ENCODE data around the gene PHF12.
"Not testable (repeated sequence)": the region's sequence is repeated elsewhere in the genome, so short reads cannot be mapped to it uniquely, and the experiment has no call there.

Gene PHF12

DNA sequence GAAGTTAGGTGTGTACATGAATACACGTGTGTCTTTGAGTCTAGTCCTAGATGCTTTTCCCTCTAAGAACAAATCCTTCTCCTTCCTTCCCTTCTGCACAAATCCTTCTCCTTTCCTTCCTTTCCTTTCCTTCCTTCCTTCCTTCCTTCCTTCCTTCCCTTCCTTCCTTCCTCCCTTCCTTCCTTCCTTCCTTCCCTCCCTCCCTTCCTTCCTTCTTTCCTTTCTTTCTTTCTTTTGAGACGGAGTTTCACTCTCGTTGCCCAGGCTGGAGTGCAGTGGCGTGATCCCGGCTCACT lies 47.8 kb downstream of the PHF12 start:
- not testable (repeated sequence) for DNase-seq (ENCODE audit: low read depth in 3 of 3)

DNA sequence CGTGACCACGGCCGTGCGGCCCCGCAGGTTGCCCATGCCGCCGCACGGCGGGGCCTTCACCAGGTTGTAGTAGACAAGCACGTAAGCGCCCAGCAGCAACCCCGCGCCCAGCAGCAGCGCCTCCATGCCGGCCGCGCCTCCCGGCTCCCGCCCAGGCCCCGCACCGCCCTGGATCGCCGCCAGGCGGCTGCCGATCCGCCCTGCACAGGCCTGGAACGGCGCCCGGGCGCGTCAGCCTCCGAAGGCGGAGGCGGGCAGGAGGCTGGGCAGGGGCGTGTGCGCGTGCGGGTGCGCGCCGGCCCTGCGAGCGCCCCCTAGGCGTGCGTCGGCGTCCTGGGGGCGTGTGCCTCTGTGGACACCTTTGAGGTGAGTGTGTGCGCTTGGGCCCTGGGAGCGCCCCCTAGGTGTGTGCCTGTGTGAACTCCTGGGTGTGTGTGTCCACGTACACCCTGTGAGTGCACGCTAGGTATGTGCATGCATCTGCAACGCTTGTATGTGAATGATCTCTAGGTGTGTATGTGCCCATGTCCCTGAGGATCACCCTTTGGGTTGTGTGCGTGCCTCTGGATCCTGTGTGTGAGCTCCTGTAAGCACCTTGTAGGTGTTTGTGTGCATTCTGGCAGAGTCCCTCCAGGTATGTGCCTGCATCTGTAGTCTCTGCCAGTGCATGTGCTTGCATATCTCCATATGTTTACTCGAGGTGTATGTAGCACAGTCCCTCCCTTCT lies 48.3 kb downstream of the PHF12 start, which contains the start of gene DHRS13:
TSS of gene DHRS13 (minus strand) at position 261 of the 727 bp plus-strand sequence. CDS start at position 126, 135 bp downstream.
- peak; percentile 86 to 92 (median 92) for DNase-seq (ENCODE audit: low read depth in 3 of 3)

DNA sequence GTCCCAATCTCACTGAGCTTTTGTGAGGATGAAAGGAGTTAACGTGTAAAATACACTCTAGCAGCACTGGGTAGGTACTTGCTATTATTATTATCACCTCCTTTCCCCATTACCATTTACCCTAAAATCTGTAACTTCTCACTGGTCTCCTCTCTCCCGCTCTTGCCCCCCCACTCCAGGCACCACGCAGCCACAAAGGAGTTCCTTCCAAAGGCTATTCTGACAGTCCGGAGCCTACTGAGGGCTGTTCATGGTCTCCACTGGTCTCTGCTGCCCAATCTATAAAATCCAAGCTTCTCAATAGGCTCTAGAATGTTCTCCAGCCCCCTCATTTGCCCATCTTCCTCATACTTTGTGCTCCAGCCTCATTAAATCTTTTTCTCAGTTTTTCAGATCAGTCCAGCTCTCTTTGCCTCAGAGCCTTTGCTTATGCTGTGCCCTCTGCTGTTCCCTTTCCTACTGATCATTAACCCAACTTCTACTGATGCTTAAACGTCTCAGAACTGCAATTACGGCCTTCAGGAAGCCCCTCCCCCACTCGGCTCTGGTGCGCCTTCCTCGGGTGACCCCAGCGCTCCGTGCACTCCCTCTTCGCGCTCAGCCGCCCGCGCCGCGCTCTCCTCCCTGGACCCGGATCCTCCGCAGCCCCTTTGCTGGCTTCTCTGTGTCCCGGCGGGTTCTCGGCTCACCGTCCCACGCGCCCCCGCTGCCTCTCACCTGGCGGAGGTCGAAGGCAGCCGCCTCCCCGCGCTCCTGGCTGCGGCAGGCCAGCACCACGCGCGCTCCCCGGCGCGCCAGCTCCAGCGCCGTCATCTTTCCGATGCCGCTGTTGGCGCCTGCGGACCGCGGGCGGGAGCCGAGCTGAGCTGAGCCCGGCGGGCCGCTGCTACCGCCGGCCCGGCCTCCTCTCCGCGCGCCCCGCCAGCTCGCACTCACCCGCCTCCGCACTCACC lies 49.2 kb downstream of the PHF12 start:
- DNase-seq (ENCODE audit: low read depth in 3 of 3), result peak in 1 of 3 donors; percentile 47

DNA sequence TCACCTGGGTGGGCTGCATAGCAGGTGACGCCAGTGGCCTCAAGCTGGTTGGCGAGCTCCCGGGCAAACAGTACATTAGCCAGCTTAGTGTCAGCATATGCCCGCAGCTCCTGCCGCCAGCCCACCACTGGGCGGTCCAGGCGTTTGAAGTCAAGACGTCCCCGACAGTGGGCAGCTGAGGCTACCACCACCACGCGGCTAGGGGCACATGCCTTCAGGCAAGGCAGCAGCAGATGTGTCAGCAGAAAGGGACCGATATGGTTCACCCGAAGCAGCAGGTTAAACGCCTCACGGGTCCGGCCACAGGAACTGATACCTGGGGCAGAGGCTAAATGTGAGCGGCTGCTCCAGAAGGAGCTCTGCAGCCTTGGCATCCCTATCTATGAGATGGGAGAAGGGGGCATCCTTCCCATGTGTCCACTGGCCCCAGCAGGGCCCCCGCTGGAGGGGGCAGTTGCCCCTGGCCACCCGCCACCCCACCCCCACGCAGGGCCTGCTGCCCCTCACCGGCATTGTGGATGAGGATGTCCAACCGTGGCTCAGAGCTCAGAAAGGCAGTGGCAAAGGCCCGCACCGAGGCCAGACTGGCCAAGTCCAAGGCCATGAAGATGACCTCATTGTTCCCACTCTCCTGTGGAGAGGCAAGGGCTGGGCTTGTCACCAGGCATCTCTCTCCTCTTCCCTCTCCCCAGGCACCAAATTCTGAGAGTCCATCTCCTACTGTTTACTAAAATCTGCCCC lies 50.2 kb downstream of the PHF12 start:
- DNase-seq (ENCODE audit: low read depth in 3 of 3), result no peak

DNA sequence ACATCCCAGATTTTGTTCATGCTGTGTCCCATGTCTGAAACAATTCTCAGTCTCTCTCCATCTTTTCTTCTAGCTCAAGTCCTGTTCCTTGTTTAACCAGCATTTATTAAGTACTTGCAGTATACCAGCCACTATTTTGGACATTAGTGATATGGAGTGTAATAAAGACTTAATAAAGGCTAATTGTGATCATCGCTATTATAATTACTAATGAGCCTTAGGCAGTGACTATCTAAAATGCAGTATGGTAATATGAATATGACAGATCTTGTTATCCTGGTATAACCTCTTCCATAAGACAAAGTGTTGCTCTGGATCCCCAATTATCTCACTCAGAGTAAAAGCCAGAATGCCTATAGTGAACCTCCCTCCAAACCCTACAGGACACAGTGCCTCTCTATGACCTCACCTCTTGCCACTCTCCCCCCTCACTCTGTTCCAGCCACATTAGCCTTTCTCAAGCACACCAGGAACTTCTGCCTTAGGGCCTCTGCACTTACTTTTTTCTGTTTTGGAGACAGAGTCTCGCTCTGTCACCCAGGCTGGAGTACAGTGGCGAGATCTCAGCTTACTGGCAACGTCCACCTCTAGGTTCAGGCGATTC lies 52.0 kb downstream of the PHF12 start:
- no peak for DNase-seq (ENCODE audit: low read depth in 3 of 3)

DNA sequence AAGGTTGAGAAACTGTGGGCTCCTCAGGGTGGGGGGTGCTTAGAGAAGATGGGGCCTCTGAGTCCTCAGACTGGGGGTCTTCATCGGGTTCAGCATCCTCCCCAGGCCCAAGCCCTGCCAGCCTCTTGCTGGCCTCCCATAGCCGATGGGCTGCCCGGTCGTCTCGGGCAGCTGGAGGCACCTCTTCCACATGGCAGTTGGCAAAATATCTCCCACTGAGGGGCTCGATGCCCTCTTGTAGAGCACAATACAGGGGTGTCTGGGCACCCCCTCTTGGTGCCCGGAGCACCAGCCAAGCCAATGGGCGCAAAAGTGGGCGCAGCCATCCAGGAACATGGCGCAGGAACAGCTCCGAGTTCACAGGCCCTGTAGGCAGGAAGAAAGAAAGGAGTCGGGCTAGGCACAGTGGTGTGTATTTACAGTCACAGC lies 52.8 kb downstream of the PHF12 start:
- DNase-seq (ENCODE audit: low read depth in 3 of 3), result no peak

DNA sequence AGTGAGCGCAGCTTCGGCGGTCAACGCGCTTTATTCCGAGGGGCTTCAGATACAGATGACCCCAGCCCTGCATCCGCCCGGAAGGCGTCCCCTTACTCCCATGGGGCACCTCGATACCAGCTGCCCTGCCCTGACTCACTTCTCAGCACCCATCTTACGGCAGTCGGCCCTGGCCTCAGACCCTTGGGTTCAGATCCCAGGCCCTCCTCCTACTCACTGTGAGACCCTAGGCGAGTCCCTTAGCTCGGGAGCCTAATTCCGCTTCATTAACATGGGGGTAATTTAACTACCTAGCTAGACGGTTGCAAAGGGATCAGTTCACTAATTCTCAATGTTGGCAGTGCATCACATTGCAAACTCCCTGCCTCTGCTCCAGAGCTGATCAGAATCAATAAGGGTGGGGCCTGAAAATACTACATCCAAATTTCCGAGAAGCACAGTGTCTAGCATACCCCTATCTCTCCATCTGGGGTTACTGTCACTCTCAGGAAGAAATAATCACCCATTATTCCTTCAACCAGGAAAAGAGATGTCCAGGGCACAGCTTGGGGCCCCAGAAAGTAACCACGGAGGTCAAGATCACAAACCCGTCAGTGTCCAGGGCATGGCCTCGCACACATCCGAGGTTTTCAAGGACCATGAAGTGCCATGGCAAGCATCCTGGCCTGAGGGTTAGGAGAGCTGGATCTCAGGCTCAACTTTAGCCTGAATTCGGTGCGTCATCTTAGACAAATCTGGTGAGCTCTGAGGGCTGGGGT lies 53.4 kb downstream of the PHF12 start:
- no peak for DNase-seq (ENCODE audit: low read depth in 3 of 3)

DNA sequence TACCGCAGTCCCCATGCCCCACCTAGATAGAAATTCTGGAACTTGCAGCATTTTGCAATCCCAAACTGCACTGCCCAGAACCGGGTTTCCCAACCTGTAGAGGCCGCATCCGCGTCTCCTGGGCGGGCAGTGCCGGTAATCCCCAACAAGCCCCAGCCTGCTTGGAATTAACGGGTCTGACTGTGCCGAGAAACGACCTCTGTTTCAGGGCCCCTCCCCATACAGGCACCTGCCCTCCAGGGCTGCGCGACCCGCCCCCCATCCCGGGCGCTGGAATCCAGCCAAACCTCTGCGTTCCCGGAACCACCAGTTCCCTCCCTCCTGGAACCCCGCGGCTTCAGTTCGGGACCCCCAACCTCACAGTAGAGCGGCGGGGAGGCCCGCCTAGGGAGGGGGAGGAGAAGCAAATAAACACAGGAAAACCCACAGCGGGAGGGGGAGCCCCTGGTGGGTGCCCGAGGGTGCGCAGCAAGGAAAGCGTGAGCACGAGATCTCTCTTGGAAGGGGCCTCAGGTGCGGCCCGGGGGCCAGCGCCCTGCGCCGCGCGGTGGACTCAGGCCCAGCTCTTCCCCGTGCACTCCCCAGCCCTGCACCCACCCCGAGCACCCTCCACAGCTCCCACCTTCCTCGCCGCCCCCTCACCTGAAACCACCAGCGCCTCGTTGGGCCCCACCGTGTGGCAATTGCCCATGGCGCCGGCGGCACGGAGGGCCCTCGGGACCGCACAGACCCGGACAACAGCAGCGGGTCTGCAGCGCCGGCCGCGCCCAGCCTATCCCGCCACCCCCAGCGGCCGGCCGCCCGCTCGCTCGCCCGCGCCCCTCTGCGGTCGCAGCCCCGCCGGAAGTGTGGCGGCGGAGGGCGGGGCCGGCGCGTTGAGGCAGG lies 54.2 kb downstream of the PHF12 start, which contains the start of gene FLOT2:
TSS of gene FLOT2 (minus strand) at position 850 of the 885 bp plus-strand sequence. CDS start at position 691, 159 bp downstream.
- peak; percentile 27 to 51 (median 44) for DNase-seq (ENCODE audit: low read depth in 3 of 3)

DNA sequence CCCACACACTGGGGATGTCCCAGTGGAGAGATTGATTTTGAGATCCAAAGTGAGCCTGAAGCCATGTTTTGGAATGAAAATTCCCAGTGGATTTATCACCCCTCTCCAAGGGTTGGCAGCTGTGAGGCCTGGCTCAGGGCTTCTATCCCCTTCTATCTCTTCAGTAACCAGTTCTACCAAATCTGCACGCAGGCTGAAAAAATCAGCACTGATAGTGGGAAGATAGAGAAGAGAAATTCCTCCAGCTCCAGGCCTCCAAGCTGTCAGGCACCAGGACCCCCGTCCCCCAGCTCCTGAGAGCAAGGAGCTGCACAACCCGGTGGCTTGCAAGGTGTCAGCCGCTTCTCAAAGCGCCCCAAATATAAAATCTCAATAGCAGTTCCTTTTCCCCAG lies 54.8 kb downstream of the PHF12 start:
- no peak for DNase-seq (ENCODE audit: low read depth in 3 of 3)

DNA sequence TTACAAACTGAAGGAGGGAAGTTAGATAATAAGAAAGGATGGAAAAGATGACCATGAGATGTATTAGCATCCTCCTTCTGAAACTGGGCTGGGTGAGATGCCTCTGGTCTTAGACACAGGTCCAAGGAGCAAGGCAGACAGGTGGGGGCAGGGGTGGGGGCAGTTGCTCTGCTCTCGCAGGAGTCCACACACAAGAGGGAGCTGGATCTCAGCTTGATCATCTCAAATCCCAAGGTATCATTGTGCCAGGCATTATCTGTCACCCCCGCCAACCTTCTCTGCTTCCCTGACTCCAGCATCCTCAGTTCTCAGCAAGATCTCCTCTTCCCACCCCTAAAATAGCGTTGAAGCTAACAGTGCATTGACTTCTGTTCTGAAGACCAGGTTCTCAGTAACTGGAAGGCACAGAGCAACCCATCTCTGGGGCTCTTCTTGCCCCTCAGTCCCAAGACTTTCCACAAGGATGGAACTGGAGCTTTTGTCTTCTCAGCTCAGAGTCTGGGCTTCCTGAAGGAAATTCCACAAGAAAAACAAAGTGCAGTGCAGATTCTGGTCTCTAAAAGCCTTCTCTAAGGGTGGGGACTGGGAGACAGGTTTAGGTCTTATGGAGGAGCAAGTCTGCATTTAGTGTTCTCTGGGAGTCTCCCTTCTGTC lies 55.4 kb downstream of the PHF12 start:
- DNase-seq (ENCODE audit: low read depth in 3 of 3), result no peak

DNA sequence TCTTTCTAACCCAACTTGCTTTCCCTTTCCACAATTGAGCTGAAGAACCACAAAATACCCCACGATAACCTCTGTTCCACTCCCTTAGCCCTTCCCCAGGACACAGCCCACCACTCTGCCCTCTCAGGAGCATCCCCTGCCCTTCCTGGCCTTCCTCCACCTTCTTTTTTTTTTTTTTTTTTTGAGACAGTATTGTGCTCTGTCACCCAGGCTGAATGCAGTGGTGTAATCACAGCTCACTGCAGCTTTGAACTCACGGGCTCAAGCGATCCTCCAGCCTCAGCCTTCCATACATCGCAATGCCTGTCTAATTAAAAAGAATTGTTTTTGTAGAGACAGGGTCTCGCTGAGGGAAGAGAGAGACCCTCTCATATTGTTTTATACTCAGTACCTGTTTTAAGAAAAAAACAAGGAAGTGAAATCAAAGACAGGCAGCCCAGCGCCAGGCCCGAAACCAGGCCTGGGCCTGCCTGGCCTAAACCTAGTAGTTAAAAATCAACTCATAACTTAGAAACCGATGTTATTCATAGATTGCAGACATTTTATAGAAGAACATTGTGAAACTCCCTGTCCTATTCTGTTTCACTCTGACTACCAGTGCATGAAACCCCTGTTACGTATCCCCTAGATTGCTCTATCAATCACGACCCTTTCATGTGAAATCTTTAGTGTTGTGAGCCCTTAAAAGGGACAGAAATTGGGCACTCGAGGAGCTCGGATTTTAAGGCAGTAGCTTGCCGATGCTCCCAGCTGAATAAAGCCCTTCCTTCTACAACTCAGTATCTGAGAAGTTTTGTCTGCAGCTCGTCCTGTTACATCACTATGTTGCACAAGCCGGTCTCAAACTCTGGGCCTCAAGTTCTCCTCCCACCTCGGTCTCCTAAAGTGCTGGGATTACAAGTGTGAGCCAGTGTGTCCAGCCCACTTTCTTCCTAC lies 57.8 kb downstream of the PHF12 start:
- DNase-seq (ENCODE audit: low read depth in 3 of 3), result not testable (repeated sequence)

DNA sequence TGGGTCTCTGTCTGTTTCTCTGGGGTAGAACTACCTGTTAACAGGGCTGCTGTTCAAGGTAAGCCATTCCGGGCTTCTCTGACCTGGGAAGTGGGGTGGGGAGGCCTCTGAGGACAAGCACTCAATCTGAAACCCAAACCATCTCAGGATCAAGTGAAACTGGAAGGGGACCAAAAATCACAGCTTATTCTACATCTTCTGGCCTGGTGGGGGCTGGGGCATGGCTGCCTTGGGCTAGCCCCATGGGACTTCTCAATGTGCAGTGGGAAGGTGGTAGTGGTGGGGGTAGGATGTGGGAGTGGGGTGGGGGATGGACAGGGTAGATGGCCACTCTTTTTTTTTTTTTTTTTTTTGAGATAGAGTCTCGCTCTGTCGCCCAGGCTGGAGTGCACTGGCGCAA lies 59.3 kb downstream of the PHF12 start:
- DNase-seq (ENCODE audit: low read depth in 3 of 3), result no peak

DNA sequence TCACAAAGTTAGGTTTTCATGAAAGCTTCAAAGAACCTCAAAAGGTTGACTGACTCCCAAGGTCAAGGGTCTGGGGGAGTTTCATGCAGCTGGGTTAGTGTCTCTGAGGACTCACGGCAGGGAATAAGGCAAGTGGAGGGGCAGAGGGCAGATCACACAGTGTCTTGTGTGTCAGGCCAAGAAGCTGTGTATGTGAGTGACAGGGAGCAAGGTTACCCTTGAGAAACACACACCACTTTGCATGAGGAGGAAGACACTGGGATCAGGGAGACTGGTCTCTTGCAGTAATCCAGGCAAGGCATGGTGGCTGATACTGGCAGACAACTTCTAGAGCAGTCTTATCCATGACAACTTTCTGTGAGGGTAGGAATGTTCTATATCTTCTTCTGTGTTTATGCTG lies 60.1 kb downstream of the PHF12 start:
- no peak for DNase-seq (ENCODE audit: low read depth in 3 of 3)

DNA sequence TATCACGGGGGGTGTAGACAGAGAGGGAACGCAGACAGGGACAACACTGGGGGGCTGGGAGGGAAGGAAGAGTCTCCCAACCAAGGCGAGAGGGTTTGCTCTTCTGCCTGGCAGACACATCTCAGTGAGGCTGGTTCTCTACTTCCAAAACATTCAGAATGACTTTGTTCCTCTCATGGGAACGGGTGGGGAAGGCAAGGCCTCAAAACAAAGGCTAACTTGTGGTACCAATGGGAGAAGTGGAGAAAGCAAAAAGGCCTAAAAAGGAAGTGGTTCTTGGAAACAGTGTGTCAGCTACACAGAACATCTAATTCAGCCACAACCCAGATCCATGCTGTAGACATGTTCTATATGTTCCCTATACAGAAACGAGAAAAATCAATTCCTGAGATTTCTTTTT lies 61.3 kb downstream of the PHF12 start:
- no peak for DNase-seq (ENCODE audit: low read depth in 3 of 3)

DNA sequence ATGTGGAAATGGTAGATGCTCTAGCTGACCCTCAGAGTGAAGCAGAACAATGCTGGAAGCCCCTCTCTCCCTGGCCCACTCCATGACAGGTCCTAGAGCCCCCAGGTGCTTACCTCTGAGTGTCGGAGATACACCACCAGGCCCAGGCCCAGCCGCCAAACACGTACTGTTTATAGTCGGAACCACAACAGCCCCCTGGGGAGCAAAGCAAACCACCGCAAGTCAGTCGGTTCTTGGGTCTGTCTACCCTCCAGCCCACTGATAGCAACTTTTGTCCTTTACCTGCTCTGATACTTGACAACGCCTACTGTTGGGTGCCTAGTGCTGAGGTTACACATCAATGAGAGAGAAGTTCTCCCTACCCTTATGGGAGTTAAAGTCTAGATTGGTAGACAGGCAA lies 62.5 kb downstream of the PHF12 start:
- DNase-seq (ENCODE audit: low read depth in 3 of 3), result no peak

DNA sequence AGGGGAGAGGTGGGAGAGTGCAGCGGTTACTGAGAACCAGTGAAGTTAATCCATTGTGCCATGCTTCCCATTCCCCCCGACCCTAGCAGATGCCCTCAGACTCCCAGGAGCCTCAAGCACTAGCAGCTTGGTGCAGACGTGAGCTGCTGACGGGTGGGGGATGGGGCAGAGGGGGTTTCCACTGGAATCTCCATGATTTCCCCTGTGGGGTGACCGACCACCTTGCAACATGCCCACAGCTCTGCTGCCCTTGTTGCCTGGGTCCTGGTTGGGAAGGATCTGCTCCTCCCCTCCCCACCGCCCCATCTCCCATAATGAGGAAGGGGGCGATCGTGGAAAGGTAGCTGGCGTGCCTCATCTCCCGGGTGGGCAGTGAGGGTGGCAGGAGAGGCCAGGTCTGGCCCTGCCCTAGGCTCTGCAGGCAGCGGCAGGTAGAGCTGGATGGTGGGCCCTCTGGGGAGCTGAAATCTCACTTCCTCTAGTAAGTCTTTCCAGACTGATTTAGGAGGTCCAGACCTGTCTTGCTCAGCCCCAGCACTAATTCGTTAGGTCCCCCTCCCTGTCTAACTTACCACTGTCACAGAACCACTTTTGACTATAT lies 63.3 kb downstream of the PHF12 start:
- no peak for DNase-seq (ENCODE audit: low read depth in 3 of 3)

DNA sequence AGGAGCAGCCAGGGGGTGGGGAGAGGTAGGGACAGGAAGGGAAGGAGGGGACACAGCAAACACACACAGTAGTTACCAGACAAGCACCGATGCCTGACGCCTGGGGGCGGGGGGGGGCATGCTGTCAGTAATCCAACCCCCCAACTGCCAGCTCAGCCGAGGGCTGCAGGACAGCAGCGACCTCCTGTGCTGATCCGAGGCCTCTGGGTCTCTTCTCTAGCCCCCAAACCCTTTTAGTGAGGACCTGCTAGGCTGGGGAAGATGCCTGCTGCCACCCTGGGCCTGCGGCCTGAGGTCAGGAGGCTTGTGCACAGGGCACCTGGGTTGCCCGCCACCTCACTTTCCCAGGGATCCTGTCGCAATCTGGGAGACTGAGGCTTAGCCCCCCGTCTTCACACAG lies 65.4 kb downstream of the PHF12 start:
- DNase-seq (ENCODE audit: low read depth in 3 of 3), result no peak

DNA sequence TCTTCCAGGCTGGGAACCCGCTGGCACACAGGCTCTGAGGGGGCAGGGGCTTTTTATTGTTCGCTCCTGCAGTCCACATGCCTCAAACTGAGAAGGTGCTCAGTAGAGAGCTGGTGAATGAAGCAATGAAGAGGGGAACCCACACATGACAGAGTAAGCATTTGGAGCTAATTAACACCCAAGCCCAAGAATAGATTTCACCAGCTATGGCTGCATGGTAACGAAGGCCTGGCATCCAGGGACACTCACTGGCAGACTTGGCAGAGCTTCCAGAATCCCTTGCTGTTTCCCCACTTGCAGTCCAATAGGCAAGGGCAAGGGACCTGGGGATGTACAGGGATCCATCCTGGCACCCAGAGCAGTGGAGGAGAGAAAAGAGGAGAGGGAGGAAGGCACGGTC lies 66.0 kb downstream of the PHF12 start:
- no peak for DNase-seq (ENCODE audit: low read depth in 3 of 3)

Data from stimulated activated CD4-positive, alpha-beta T cell treated with anti-CD3 and anti-CD28 coated beads, TNF-alpha, amount 100 ng/mL, for 48 hours (primary cell).